Measurements from ENCODE around the gene PCNP.
"Not testable (repeated sequence)": the region's sequence is repeated elsewhere in the genome, so short reads cannot be mapped to it uniquely, and the experiment has no call there.

Gene PCNP

DNA sequence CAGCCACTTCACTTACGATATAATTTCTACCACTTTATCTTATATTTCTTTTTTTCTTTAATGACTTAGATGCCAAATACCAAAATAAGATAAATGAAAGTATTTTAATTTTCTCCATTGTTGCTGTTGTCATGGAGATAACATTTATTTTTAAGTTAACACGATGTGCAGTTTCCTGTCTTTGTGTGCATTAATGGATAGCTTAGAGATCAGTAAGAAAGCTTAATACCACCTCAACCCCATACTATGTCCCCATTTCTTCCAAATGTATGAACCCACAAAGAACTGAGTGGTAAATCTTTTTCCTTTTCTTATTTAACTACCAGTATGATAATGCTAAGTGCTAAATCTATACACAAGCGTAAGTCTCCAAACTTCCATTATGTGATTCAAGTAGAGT lies 17.1 kb downstream of the PCNP start:
- H3K27ac Mint-ChIP-seq, result no peak overlapping the region
- H3K36me3 Mint-ChIP-seq (ENCODE audit: low read depth), result peaks cover 45% of the 10 kb centered on the region
- no peaks in the 10 kb centered on the region for H3K27me3 Mint-ChIP-seq (ENCODE audit: low read depth)

DNA sequence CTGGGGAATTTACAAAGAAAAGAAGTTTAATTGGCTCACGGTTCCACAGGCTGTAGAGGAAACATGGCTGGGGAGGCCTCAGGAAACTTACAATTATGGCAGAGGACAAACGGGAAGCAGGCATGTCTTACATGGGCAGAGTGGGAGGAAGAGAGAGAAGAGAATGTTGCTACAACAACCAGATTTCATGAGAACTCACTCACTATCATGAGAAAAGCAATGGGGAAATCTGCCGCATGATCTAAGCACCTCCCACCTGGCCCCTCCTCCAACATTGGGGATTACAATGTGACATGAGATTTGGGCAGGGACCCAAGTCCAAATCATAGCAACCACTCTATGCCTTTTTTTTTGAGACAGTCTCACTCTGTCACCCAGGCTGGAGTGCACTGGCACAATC lies 28.8 kb downstream of the PCNP start:
- Mint-ChIP-seq H3K36me3 (ENCODE audit: low read depth) (peaks cover 8% of the 10 kb centered on the region), H3K27me3 (ENCODE audit: low read depth) (no peaks in the 10 kb centered on the region), H3K4me3 (no peak overlapping the region), H3K9me3 (no peaks in the 10 kb centered on the region), H3K27ac (no peak overlapping the region), H3K4me1 (ENCODE audit: low read depth) (no peaks in the 10 kb centered on the region)
- no peak for DNase-seq (ENCODE audit: low spot score)

More for the DNA sequence above, 17.1 kb downstream of the PCNP start:
- Mint-ChIP-seq H3K4me1 (ENCODE audit: low read depth) (peaks cover 11% of the 10 kb centered on the region), H3K9me3 (no peaks in the 10 kb centered on the region), H3K4me3 (no peak overlapping the region)
- DNase-seq (ENCODE audit: low spot score), result no peak

DNA sequence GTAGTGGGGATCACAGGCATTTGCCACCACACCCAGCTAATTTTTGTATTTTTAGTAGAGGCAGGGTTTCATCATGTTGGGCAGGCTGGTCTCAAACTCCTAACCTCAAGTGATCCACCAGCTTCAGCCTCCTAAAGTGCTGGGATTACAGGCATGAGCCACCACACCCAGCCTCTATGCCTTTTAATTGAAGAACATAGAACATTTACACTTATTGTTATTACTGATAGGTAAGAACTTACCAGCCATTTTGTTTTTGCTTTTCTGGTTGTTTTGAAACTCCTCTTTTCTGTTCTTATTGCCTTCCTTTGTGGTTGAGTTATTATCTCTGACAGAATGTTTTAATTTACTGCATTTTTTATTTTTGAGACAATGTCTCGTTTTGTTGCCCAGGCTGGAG lies 29.2 kb downstream of the PCNP start:
- H3K36me3 Mint-ChIP-seq (ENCODE audit: low read depth), result peaks cover 6% of the 10 kb centered on the region

DNA sequence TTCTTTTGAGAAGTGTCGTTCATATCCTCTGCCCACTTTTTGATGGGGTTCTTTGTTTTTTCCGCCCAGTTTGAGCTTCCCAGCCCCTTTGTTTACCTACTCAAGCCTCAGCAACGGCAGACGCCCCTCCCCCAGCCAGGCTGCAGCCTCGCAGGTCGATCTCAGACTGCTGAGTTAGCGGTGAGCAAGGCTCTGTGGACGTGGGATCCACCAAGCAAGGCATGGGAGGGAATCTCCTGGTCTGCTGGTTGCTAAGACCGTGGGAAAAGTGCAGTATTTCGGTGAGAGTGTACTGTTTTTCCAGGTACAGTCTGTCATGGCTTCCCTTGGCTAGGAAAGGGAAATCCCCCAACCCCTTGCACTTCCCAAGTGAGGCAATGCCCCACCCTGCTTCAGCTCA lies 31.4 kb downstream of the PCNP start:
- H3K36me3 Mint-ChIP-seq (ENCODE audit: low read depth); H3K9me3 Mint-ChIP-seq; H3K27ac Mint-ChIP-seq; H3K4me1 Mint-ChIP-seq (ENCODE audit: low read depth); DNase-seq (ENCODE audit: low spot score); H3K4me3 Mint-ChIP-seq; H3K27me3 Mint-ChIP-seq (ENCODE audit: low read depth): not testable (repeated sequence)

More for the DNA sequence above, 29.2 kb downstream of the PCNP start:
- DNase-seq (ENCODE audit: low spot score), result no peak
- no peaks in the 10 kb centered on the region for H3K9me3 Mint-ChIP-seq
- no peaks in the 10 kb centered on the region for H3K27me3 Mint-ChIP-seq (ENCODE audit: low read depth)
- no peak overlapping the region for H3K27ac Mint-ChIP-seq
- no peak overlapping the region for H3K4me3 Mint-ChIP-seq
- H3K4me1 Mint-ChIP-seq (ENCODE audit: low read depth), result no peaks in the 10 kb centered on the region

DNA sequence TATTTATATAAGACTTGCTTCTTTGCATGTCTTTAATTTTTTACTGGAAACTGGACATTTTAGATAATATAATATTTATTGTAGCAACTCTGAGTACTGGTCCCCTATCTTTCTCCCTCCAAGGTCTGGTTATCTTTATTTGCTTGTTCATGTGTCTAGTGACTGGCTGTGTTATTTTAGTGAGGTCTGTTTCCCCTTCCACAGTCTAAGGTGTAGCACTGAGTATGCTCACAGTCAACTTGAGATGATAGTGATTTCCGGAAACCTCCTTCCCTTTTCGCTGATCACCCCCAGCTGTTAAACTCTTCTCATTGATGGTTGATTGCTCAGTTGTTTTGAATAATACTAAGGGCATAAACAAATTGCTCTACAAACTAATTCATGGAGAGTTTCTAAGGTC lies 37.0 kb downstream of the PCNP start:
- Mint-ChIP-seq H3K27me3 (ENCODE audit: low read depth) (no peaks in the 10 kb centered on the region), H3K9me3 (no peaks in the 10 kb centered on the region), H3K4me1 (ENCODE audit: low read depth) (no peaks in the 10 kb centered on the region), H3K4me3 (no peak overlapping the region), H3K36me3 (ENCODE audit: low read depth) (no peaks in the 10 kb centered on the region), H3K27ac (no peak overlapping the region)
- no peak for DNase-seq (ENCODE audit: low spot score)

DNA sequence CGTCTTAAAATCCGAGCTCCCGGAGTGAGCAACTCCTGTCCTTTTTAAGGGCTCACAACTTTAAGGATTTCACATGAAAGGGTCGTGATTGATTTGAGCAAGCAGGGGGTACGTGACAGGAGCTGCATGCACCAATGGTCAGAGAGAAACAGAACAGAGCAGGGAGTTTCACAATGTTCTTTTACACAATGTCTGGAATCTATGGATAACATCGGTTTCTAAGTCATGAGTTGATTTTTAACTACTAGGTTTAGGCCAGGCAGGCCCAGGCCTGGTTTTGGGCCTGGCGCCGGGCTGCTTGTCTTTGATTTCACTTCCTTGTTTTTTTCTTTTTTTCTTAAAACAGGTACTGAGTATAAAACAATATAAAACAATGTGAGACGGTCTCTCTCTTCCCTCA lies 39.0 kb downstream of the PCNP start:
- not testable (repeated sequence) for H3K9me3 Mint-ChIP-seq; H3K27ac Mint-ChIP-seq; H3K36me3 Mint-ChIP-seq (ENCODE audit: low read depth); H3K27me3 Mint-ChIP-seq (ENCODE audit: low read depth); DNase-seq (ENCODE audit: low spot score); H3K4me3 Mint-ChIP-seq; H3K4me1 Mint-ChIP-seq (ENCODE audit: low read depth)

DNA sequence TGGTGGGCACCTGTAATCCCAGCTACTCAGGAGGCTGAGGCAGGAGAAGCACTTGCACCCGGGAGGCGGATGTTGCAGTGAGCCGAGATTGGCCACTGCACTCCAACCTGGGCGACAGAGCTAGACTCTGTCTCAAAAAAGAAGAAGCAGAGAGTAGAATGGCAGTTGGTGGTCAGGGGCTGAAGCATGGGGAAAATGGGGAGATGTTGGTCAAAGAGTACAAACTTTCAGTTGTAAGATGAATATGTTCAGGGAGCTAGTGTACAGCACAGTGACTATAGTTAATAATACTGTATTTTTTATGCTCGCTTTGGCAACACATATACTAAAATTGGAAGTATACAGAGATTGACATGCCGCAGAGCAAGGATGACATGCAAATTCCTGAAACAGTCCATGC lies 41.5 kb downstream of the PCNP start:
- no peaks in the 10 kb centered on the region for H3K4me1 Mint-ChIP-seq (ENCODE audit: low read depth)
- H3K4me3 Mint-ChIP-seq, result no peak overlapping the region
- H3K27me3 Mint-ChIP-seq (ENCODE audit: low read depth), result no peaks in the 10 kb centered on the region
- no peaks in the 10 kb centered on the region for H3K9me3 Mint-ChIP-seq
- no peak overlapping the region for H3K27ac Mint-ChIP-seq
- DNase-seq (ENCODE audit: low spot score), result no peak
- H3K36me3 Mint-ChIP-seq (ENCODE audit: low read depth), result no peaks in the 10 kb centered on the region

DNA sequence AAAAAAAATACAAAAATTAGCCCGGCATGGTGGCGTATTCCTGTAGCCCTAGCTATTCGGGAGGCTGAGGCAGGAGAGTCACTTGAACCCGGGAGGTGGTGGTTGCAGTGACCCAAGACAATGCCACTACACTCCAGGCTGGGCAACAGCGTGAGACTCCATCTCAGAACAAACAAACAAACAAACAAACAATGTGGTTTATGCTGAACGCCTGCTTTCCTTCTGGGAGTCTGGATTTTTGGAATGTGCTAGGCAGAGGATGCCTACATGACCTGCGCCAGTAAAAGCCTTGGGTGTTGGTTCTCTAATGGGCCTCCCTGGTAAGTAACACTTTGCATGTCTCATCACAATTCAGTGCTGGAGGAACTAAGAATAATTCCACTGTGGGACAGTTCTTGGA lies 43.5 kb downstream of the PCNP start:
- Mint-ChIP-seq H3K27ac (no peak overlapping the region), H3K36me3 (ENCODE audit: low read depth) (no peaks in the 10 kb centered on the region)

DNA sequence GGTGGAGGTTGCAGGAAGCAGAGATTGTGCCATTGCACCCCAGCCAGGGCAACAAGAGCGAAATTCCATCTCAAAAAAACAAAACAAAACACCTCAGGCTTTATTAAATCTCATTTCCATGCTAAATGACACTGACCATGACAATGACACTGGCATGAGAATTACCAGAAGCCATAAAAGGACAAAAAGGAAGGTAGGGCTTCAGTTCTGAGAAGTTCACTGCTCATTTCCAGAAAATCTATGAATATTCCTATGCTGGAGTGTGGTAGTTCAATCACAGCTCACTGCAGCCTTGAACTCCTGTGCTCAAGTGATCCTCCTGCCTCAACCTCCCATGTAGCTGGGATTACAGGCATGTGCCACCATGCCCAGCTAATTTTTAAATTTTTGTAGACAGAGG lies 44.7 kb downstream of the PCNP start:
- H3K36me3 Mint-ChIP-seq (ENCODE audit: low read depth), result no peaks in the 10 kb centered on the region
- no peaks in the 10 kb centered on the region for H3K4me1 Mint-ChIP-seq (ENCODE audit: low read depth)
- no peaks in the 10 kb centered on the region for H3K27me3 Mint-ChIP-seq (ENCODE audit: low read depth)
- no peaks in the 10 kb centered on the region for H3K9me3 Mint-ChIP-seq
- no peak overlapping the region for H3K4me3 Mint-ChIP-seq
- H3K27ac Mint-ChIP-seq, result no peak overlapping the region
- DNase-seq (ENCODE audit: low spot score), result no peak

More for the DNA sequence above, 43.5 kb downstream of the PCNP start:
- H3K4me1 Mint-ChIP-seq (ENCODE audit: low read depth), result no peaks in the 10 kb centered on the region
- DNase-seq (ENCODE audit: low spot score), result no peak
- H3K9me3 Mint-ChIP-seq, result no peaks in the 10 kb centered on the region
- no peaks in the 10 kb centered on the region for H3K27me3 Mint-ChIP-seq (ENCODE audit: low read depth)
- no peak overlapping the region for H3K4me3 Mint-ChIP-seq

DNA sequence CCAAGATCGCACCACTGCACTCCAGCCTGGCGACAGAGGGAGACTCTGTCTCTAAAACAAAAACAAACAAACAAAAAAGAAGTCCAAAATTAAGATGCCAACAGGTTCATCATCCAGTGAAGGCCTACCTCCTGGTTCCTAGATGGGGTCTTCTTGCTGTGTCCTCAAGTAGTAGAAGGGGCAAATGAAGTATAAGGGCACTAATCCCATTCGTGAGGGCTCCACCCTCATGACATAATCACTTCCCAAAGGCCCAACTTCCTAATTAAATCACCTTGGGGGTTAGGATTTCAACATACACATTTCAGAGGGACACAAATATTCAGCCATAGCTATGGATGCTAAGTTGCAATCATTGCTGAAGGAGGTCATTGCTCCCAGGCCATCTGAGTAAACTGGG lies 45.8 kb downstream of the PCNP start:
- Mint-ChIP-seq H3K36me3 (ENCODE audit: low read depth) (no peaks in the 10 kb centered on the region), H3K9me3 (peaks cover under 1% of the 10 kb centered on the region), H3K4me1 (ENCODE audit: low read depth) (no peaks in the 10 kb centered on the region), H3K27ac (no peak overlapping the region), H3K4me3 (no peak overlapping the region), H3K27me3 (ENCODE audit: low read depth) (no peaks in the 10 kb centered on the region)
- DNase-seq (ENCODE audit: low spot score), result no peak

DNA sequence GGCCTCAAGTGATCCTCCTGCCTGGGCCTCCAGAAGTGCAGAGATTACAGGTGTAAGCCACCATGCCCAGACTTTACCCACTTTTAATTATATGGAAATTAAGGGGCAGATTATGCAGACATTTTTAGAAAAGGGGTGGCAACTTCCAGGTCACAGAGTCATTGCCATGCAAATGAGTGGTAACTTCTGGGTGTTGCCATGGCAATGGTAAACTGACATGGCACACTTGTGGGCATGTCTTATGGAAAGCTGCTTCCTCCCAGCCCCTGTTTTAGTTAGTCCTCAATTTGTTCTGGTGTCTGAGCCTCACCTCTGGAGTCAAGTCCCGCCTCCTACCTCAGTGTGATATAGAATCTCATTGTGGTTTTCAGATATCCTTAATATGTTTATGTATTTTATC lies 49.7 kb downstream of the PCNP start:
- Mint-ChIP-seq H3K36me3 (ENCODE audit: low read depth) (no peaks in the 10 kb centered on the region), H3K27ac (no peak overlapping the region), H3K9me3 (peaks cover 7% of the 10 kb centered on the region), H3K4me3 (no peak overlapping the region), H3K27me3 (ENCODE audit: low read depth) (no peaks in the 10 kb centered on the region), H3K4me1 (ENCODE audit: low read depth) (no peaks in the 10 kb centered on the region)
- no peak for DNase-seq (ENCODE audit: low spot score)

DNA sequence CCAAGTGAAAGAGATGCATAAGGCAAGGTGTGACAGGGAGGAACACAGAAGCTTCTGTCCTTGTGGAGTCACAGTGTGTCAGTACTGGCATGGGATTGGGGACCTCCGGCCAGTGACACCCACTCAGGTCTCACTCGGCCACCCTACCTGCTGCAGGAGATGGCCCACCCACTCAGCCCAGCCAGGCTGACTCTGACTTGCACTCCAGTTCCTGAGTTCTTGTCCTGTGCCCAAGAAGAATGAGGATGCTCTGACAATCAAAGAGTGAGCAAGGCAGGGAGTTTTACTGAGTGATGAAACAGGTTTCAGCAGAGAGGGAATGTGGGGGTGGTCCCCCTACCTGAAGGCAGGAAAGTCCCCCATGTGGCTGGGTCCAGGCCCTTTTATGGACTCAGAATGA lies 50.9 kb downstream of the PCNP start:
- no peak for DNase-seq (ENCODE audit: low spot score)
- Mint-ChIP-seq H3K36me3 (ENCODE audit: low read depth) (no peaks in the 10 kb centered on the region), H3K4me3 (no peak overlapping the region)

DNA sequence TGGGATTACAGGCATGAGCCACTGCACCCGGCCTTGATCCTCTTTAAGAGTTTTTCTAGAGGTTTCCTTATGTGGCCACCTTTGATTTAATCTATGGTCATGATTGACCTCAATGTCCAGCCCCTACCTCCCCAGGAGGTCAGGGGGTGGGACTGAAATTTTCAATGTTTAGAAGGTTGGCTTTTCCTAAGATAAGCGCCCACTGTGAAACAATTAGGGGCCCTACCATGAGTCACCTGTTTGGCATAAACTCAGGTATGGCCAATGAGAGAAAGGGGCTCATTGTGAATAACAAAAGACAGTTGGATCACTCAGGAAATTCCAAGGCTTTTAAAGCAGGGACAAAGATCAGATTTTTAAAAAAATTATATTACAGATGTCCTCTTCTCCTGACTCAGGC lies 51.9 kb downstream of the PCNP start:
- Mint-ChIP-seq H3K27me3 (ENCODE audit: low read depth) (no peaks in the 10 kb centered on the region), H3K9me3 (peaks cover 7% of the 10 kb centered on the region), H3K36me3 (ENCODE audit: low read depth) (no peaks in the 10 kb centered on the region), H3K27ac (no peak overlapping the region), H3K4me1 (ENCODE audit: low read depth) (no peaks in the 10 kb centered on the region), H3K4me3 (no peak overlapping the region)
- DNase-seq (ENCODE audit: low spot score), result no peak

More for the DNA sequence above, 50.9 kb downstream of the PCNP start:
- Mint-ChIP-seq H3K27me3 (ENCODE audit: low read depth) (no peaks in the 10 kb centered on the region), H3K27ac (no peak overlapping the region), H3K9me3 (peaks cover 7% of the 10 kb centered on the region), H3K4me1 (ENCODE audit: low read depth) (no peaks in the 10 kb centered on the region)

DNA sequence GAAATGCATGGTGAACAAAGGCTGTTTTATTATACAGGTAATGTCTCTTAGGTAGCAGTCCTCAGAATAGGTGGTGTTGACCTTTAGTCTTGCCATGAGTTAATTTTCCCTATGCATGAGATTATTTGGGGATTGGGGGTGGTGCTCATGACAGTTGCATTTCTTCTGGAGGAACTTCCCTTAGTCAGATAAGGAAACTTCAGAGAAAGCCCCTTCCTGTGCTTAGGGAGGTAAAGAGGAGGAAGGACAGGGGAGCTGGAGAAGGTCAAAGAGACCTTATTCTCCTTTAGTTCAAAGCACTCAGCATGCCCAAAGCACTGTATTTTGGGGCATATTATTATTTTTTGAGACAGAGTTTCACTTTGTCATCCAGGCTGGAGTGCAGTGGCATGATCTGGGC lies 55.2 kb downstream of the PCNP start:
- peaks cover 7% of the 10 kb centered on the region for H3K9me3 Mint-ChIP-seq
- H3K27ac Mint-ChIP-seq, result no peak overlapping the region
- no peaks in the 10 kb centered on the region for H3K4me1 Mint-ChIP-seq (ENCODE audit: low read depth)
- no peaks in the 10 kb centered on the region for H3K36me3 Mint-ChIP-seq (ENCODE audit: low read depth)
- no peak for DNase-seq (ENCODE audit: low spot score)
- no peaks in the 10 kb centered on the region for H3K27me3 Mint-ChIP-seq (ENCODE audit: low read depth)
- no peak overlapping the region for H3K4me3 Mint-ChIP-seq

DNA sequence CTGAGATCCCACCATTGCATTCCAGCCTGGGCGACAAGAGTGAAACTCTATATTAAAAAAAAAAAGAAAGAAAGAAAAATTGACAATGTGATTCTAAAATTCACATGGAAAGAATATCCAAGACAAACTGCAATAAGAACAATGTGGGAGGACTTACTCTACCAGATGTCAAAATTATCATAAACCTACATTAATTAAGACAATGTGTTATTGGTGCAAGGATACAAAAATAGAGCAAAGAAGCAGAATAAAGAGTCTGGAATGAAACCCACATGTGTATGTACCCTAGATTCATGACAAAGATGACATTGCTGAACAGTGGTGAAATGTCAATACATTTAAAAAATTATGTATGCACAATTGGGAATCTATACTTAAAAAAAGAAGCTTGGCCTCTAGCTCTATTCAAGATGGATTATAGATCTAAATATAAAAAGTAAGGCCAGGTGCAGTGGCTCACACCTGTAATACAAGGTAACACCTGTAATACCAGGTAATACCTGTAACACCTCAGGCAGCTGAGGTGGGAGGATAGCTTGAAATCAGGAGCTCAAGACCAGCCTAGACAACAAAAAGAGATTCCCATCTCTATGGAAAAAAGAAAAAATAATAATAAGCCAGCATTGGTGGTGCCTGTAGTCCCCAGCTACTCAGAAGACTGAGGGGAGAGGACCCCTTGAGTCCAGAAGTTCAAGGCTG lies 57.3 kb downstream of the PCNP start:
- DNase-seq (ENCODE audit: low spot score), result no peak
- no peaks in the 10 kb centered on the region for H3K27me3 Mint-ChIP-seq (ENCODE audit: low read depth)
- no peak overlapping the region for H3K27ac Mint-ChIP-seq
- H3K9me3 Mint-ChIP-seq, result no peaks in the 10 kb centered on the region
- no peaks in the 10 kb centered on the region for H3K36me3 Mint-ChIP-seq (ENCODE audit: low read depth)
- H3K4me1 Mint-ChIP-seq (ENCODE audit: low read depth), result peaks cover 1% of the 10 kb centered on the region
- no peak overlapping the region for H3K4me3 Mint-ChIP-seq

Measured in T-helper 2 cell treated with Interferon-gamma antibody and Interleukin-4, amounts not matched to agents 5 μg/mL and 100 μg/mL, for 36 hours (primary cell).